GM08714 (cell line): Measurements from ENCODE around the gene TTYH3.

Experiments
- H3K4me3 ChIP-seq: fragments of 200-500 bp; sonication (Bioruptor generic); 2 replicates; pipeline ENCODE4 v1.5.1; 2014; ENCODE audit warnings: mild to moderate bottlenecking, low read length, inconsistent platforms
- ZNF274 ChIP-seq: IDR thresholded peaks from 2 replicates; pipeline ENCODE4 v1.6.1; 2012; ENCODE audit warnings: mild to moderate bottlenecking, low read depth, low read length

The TTYH3 gene

GRCh38 chr7:2617325-2617905 is 14.4 kb upstream of the TTYH3 start:
- no peak overlapping the region for H3K4me3 ChIP-seq

GRCh38 chr7:2619116-2619515 is 12.7 kb upstream of the TTYH3 start:
- no peak for TF ChIP-seq ZNF274
- no peak overlapping the region for H3K4me3 ChIP-seq

More at GRCh38 chr7:2617325-2617905, 14.4 kb upstream of the TTYH3 start:
- no peak for TF ChIP-seq ZNF274

- no peak for TF ChIP-seq ZNF274
Observed at GRCh38 chr7:2621061-2621828, 10.5 kb upstream of the TTYH3 start.

GRCh38 chr7:2621948-2622640 is 9.7 kb upstream of the TTYH3 start:
- H3K4me3 ChIP-seq, result no peak overlapping the region
- TF ChIP-seq ZNF274, result no peak

More at GRCh38 chr7:2621061-2621828, 10.5 kb upstream of the TTYH3 start:
- H3K4me3 ChIP-seq, result no peak overlapping the region

- no peak for TF ChIP-seq ZNF274
- no peak overlapping the region for H3K4me3 ChIP-seq
Observed at GRCh38 chr7:2622869-2623697, 8.7 kb upstream of the TTYH3 start.

- TF ChIP-seq ZNF274, result no peak
- H3K4me3 ChIP-seq, result no peak overlapping the region
Observed at GRCh38 chr7:2623698-2624014, 8.1 kb upstream of the TTYH3 start.

GRCh38 chr7:2624293-2624886 is 7.4 kb upstream of the TTYH3 start:
- TF ChIP-seq ZNF274, result no peak
- no peak overlapping the region for H3K4me3 ChIP-seq

- TF ChIP-seq ZNF274, result no peak
- no peak overlapping the region for H3K4me3 ChIP-seq
Observed at GRCh38 chr7:2626498-2627117, 5.2 kb upstream of the TTYH3 start.

GRCh38 chr7:2627258-2628129 is 4.3 kb upstream of the TTYH3 start:
- TF ChIP-seq ZNF274, result no peak
- no peak overlapping the region for H3K4me3 ChIP-seq

GRCh38 chr7:2628130-2628482 is 3.7 kb upstream of the TTYH3 start:
- TF ChIP-seq ZNF274, result no peak
- no peak overlapping the region for H3K4me3 ChIP-seq

GRCh38 chr7:2628891-2629290 is 2.9 kb upstream of the TTYH3 start:
- H3K4me3 ChIP-seq, result no peak overlapping the region
- TF ChIP-seq ZNF274, result no peak

- no peak overlapping the region for H3K4me3 ChIP-seq
- no peak for TF ChIP-seq ZNF274
Observed at GRCh38 chr7:2629746-2630681, 1.8 kb upstream of the TTYH3 start.
